IPS-15b (cell line): Measurements from ENCODE around the gene CPED1.
"Not testable (repeated sequence)": the region's sequence is repeated elsewhere in the genome, so short reads cannot be mapped to it uniquely, and the experiment has no call there.

Experiments used
- H3K27me3 ChIP-seq: one replicate; pipeline ENCODE4 v1.6.1; 2013; ENCODE audit warnings: low read length; ENCODE audit not compliant: control insufficient read depth, insufficient read depth
- H3K36me3 ChIP-seq: one replicate; pipeline ENCODE4 v1.6.1; 2013; ENCODE audit warnings: low read length; ENCODE audit not compliant: control insufficient read depth, insufficient read depth
- H3K4me1 ChIP-seq: one replicate; pipeline ENCODE4 v1.6.1; 2013; ENCODE audit warnings: mild to moderate bottlenecking, low read length; ENCODE audit not compliant: control insufficient read depth, insufficient read depth
- H3K4me3 ChIP-seq: one replicate; pipeline ENCODE4 v1.5.1; 2013; ENCODE audit warnings: low read depth, low read length
- H3K9ac ChIP-seq: one replicate; pipeline ENCODE4 v1.6.1; 2013; ENCODE audit warnings: low read depth, mild to moderate bottlenecking, low read length
- H3K9me3 ChIP-seq: one replicate; pipeline ENCODE4 v1.6.1; 2013; ENCODE audit warnings: mild to moderate bottlenecking, low read length; ENCODE audit not compliant: control insufficient read depth, insufficient read depth

The CPED1 gene

GRCh38 chr7:121313793-121314676 lies 325.5 kb downstream of the CPED1 start:
- Histone ChIP-seq H3K4me3 (no peak overlapping the region), H3K9ac (no peak overlapping the region)

GRCh38 chr7:121315170-121315569 lies 326.7 kb downstream of the CPED1 start:
- H3K27me3 ChIP-seq, H3K4me3 ChIP-seq, H3K4me1 ChIP-seq, H3K9ac ChIP-seq, H3K36me3 ChIP-seq, H3K9me3 ChIP-seq: not testable (repeated sequence)

More at GRCh38 chr7:121313793-121314676, 325.5 kb downstream of the CPED1 start:
- Histone ChIP-seq H3K9me3 (no peaks in the 10 kb centered on the region), H3K4me1 (no peaks in the 10 kb centered on the region), H3K27me3 (no peaks in the 10 kb centered on the region), H3K36me3 (no peaks in the 10 kb centered on the region)

GRCh38 chr7:121322460-121322859 lies 333.9 kb downstream of the CPED1 start:
- Histone ChIP-seq H3K36me3 (no peaks in the 10 kb centered on the region), H3K9me3 (no peaks in the 10 kb centered on the region), H3K9ac (no peak overlapping the region), H3K27me3 (peaks cover under 1% of the 10 kb centered on the region), H3K4me3 (no peak overlapping the region), H3K4me1 (no peaks in the 10 kb centered on the region)

GRCh38 chr7:121323515-121324302 lies 335.2 kb downstream of the CPED1 start:
- Histone ChIP-seq H3K4me3 (no peak overlapping the region), H3K36me3 (no peaks in the 10 kb centered on the region), H3K27me3 (peaks cover 13% of the 10 kb centered on the region), H3K9me3 (no peaks in the 10 kb centered on the region), H3K9ac (no peak overlapping the region), H3K4me1 (no peaks in the 10 kb centered on the region)

- Histone ChIP-seq H3K27me3 (peaks cover 48% of the 10 kb centered on the region), H3K36me3 (no peaks in the 10 kb centered on the region), H3K9ac (no peak overlapping the region), H3K4me1 (no peaks in the 10 kb centered on the region), H3K4me3 (no peak overlapping the region), H3K9me3 (no peaks in the 10 kb centered on the region)
These were observed 339.2 kb downstream of the CPED1 start for GRCh38 chr7:121327671-121328070.

- Histone ChIP-seq H3K4me3 (peak within 1 kb of the TSS; percentile 73), H3K27me3 (peaks cover 48% of the 10 kb centered on the region), H3K9me3 (no peaks in the 10 kb centered on the region), H3K9ac (no peak within 1 kb of the TSS), H3K4me1 (no peaks in the 10 kb centered on the region), H3K36me3 (no peaks in the 10 kb centered on the region)
These were observed 340.1 kb downstream of the CPED1 start, which contains the start of gene WNT16 for GRCh38 chr7:121328508-121329190. Gene WNT16 (plus strand): TSS chr7:121329000. CDS start chr7:121329293, 293 bp downstream.

GRCh38 chr7:121329191-121330052 lies 340.9 kb downstream of the CPED1 start:
- peak overlapping the region; percentile 73 for H3K4me3 ChIP-seq
- H3K27me3 ChIP-seq = peaks cover 48% of the 10 kb centered on the region
- H3K9me3 ChIP-seq = no peaks in the 10 kb centered on the region
- no peaks in the 10 kb centered on the region for H3K36me3 ChIP-seq
- no peaks in the 10 kb centered on the region for H3K4me1 ChIP-seq
- H3K9ac ChIP-seq = no peak overlapping the region

- H3K27me3 ChIP-seq = peaks cover 48% of the 10 kb centered on the region
- H3K4me3 ChIP-seq = peak overlapping the region; percentile 73
- no peak overlapping the region for H3K9ac ChIP-seq
- no peaks in the 10 kb centered on the region for H3K36me3 ChIP-seq
- H3K9me3 ChIP-seq = no peaks in the 10 kb centered on the region
- H3K4me1 ChIP-seq = no peaks in the 10 kb centered on the region
These were observed 341.7 kb downstream of the CPED1 start for GRCh38 chr7:121330053-121330833.

- Histone ChIP-seq H3K36me3 (no peaks in the 10 kb centered on the region), H3K9me3 (no peaks in the 10 kb centered on the region), H3K4me1 (no peaks in the 10 kb centered on the region), H3K9ac (no peak overlapping the region), H3K27me3 (peaks cover 48% of the 10 kb centered on the region), H3K4me3 (peak overlapping the region; percentile 73)
These were observed 342.5 kb downstream of the CPED1 start for GRCh38 chr7:121331048-121331447.

GRCh38 chr7:121331574-121331973 lies 343.1 kb downstream of the CPED1 start:
- H3K27me3 ChIP-seq = peaks cover 48% of the 10 kb centered on the region
- no peaks in the 10 kb centered on the region for H3K4me1 ChIP-seq
- no peak overlapping the region for H3K4me3 ChIP-seq
- H3K9me3 ChIP-seq = no peaks in the 10 kb centered on the region
- H3K36me3 ChIP-seq = no peaks in the 10 kb centered on the region
- H3K9ac ChIP-seq = no peak overlapping the region
